GM11168 (cell line): Measurements from ENCODE around the gene RPL27.

Experiments used
- in situ Hi-C: fragments of 300-500 bp; cut with MboI; formaldehyde crosslinking; loops from one replicate; pipeline ENCODE4 v1.12.0; 2022; ENCODE audit warnings: low sequenced_read_pairs; ENCODE audit not compliant: unreplicated experiment

Gene RPL27

DNA sequence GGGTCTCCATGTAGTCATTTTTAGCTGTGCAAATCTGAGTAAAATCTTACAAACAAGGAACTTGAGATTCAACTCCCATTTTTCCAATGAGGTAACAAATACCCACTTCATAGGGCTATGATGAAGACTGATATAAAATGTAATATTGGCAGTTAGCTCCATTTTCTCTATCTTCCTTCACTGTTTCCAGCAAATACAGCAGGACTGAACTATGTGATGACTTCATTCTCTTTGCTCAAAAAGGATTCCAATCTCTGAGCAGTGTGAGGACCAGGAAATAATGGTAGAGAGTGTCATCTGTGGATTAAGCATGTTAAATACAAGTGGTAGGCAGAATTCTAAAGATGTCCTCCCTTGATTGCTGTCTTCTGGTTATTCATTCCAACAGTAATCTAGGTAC lies 45.1 kb downstream of the RPL27 start:
- in situ Hi-C loops: no loop called here

DNA sequence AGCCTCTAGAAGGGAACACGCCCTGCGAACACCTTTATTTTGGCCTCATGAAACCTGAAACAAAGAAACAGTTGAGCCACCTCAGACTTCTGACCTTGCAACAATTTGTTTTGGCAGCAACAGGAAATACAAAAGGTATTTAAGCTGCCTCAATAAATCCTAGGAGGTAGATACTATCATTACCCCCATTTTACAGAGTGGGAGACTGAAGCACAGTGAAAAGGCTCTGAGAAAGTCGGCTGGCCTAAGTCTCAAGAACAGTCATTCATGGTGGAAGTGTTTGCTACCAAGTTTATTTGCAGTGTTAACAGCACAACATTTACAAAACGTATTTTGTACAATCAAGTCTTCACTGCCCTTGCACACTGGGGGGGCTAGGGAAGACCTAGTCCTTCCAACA lies 45.8 kb downstream of the RPL27 start:
- in situ Hi-C loops: no loop called here

DNA sequence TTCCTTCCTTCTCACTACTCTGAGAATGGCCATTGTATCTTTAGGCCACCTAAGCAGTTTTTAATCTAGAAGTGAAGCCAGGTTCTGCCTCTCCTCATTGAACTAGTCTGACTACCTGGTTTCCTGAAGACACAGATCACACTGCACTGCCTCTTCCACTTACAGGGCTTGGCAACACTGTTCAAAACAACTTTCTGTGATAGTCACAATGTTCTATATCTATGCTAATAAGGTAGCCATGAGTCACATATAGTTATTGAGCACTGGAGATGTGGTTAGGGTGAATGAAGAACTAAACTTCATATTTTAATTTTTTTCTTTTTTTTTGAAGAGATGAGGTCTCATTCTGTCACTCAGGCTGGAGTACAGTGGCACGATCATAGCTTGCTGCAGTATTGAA lies 53.8 kb downstream of the RPL27 start:
- in situ Hi-C loops: no loop called here
